OCI-LY7 (cell line): ENCODE measurements around the gene PDCD1.

Experiments used
- CTCF ChIP-seq: fragments of 200-600 bp; sonication (generic); conservative IDR thresholded peaks from 2 replicates; pipeline ENCODE4 v1.5.1; 2014; ENCODE audit warnings: mild to moderate bottlenecking, antibody characterized with exemption, low read length, moderate library complexity, mixed read lengths
- EZH2phosphoT487 ChIP-seq: fragments of 200-600 bp; sonication (generic); IDR thresholded peaks from 2 replicates; pipeline ENCODE4 v1.6.1; 2018; ENCODE audit warnings: low read depth, borderline replicate concordance, mild to moderate bottlenecking, mixed run types, antibody characterized with exemption, low read length, moderate library complexity, mixed read lengths

- TF ChIP-seq CTCF (no peak), EZH2phosphoT487 (no peak)
Measured at GRCh38 chr2:241833101-241833663, 25.5 kb downstream of the PDCD1 start.
